ENCODE measurements around the gene IQCN. TPM values are rescaled to one million over a fixed set of nuclear protein-coding genes. Genes with fewer than 3 reads are reported as not detected.

Gene IQCN
- total RNA-seq, 2 experiments from 2014 or later, result 18.1 to 18.7 TPM

DNA sequence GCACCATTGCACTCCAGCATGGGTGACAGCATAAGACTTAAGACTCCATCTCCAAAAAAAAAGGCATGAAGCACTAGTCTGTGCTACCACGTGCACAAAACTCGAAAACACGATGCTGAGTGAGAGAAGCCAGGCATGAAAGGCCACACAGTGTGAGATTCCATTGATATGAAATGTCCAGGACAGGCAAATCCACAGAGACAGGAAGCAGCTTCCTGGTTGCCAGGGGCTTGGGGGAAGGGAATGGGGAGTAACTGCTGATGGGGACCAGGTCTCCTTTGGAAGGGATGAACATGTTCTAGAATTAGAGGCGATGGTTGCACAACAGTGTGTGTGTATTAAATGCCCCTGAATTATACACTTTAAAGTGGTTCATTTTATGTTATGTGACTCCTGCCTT, 23.1 kb upstream of the IQCN start:
- DNase-seq, result no peak
- H3K27ac Mint-ChIP-seq, result peak overlapping the region; percentile 24

DNA sequence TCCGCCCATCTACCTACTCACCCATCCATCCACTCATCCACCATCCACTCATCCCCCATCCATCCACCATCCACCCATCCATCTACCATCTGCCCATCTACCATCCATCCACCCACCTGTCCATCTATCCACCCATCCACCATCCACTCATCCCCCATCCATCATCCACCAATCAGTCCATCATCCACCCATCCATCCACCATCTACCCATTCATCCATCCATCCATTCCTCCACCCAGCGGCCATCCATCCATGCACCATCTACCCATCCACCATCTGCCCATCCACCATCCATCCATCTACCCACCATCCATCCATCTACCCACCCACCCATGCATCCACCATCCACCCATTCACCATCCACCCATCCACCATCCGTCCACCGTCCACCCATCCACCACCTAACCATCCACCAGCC, 20.8 kb upstream of the IQCN start:
- no peaks in the 10 kb centered on the region for H3K9me3 ChIP-seq (ENCODE audit: control insufficient read depth in 1 of 2, insufficient read depth in 1 of 2, low read length in 2 of 2)
- Mint-ChIP-seq H3K27ac (peak overlapping the region; percentile 91), H3K36me3 (ENCODE audit: low read depth) (no peaks in the 10 kb centered on the region), H3K4me3 (peak overlapping the region; percentile 83), H3K9me3 (no peaks in the 10 kb centered on the region), H3K4me1 (ENCODE audit: low read depth) (peaks cover 48% of the 10 kb centered on the region), H3K27me3 (no peaks in the 10 kb centered on the region)
- ChIA-PET POLR2A (interaction anchor here (6.6 to 18.2 kb wide), 2 partner anchors 14 to 21 kb away, joined by 327 to 761 read pairs; partner anchors contain the start of genes JUND and LSM4), CTCF (interaction anchor here (1.2 kb wide), 1 partner anchor 14 kb away, joined by 9 read pairs; the partner anchor contains the start of gene JUND)
- intact Hi-C loops (cut with DNase I, micrococcal nuclease), result no loop called here
- H3K27ac ChIP-seq (ENCODE audit: low read depth in 1 of 2, low read length in 2 of 2), result peak overlapping the region in 1 of 2 donors; percentile 44
- no peak overlapping the region for H3K4me3 ChIP-seq (ENCODE audit: low read length)
- H3K4me1 ChIP-seq (ENCODE audit: insufficient read depth, low read length), result peaks cover 56% of the 10 kb centered on the region
- TF ChIP-seq, protein P1, sequence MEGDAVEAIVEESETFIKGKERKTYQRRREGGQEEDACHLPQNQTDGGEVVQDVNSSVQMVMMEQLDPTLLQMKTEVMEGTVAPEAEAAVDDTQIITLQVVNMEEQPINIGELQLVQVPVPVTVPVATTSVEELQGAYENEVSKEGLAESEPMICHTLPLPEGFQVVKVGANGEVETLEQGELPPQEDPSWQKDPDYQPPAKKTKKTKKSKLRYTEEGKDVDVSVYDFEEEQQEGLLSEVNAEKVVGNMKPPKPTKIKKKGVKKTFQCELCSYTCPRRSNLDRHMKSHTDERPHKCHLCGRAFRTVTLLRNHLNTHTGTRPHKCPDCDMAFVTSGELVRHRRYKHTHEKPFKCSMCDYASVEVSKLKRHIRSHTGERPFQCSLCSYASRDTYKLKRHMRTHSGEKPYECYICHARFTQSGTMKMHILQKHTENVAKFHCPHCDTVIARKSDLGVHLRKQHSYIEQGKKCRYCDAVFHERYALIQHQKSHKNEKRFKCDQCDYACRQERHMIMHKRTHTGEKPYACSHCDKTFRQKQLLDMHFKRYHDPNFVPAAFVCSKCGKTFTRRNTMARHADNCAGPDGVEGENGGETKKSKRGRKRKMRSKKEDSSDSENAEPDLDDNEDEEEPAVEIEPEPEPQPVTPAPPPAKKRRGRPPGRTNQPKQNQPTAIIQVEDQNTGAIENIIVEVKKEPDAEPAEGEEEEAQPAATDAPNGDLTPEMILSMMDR (IDR thresholded peaks at IDR 0.05), result no peak
- DNase-seq (no peak), ATAC-seq (ENCODE audit: poor library complexity) (no peak)
- no peaks in the 10 kb centered on the region for H3K36me3 ChIP-seq (ENCODE audit: insufficient read depth, low read length)
- no peaks in the 10 kb centered on the region for H3K27me3 ChIP-seq (ENCODE audit: control insufficient read depth in 1 of 2, insufficient read depth in 2 of 2, low read length in 2 of 2)

More for the DNA sequence above, 23.1 kb upstream of the IQCN start:
- H3K36me3 Mint-ChIP-seq (ENCODE audit: low read depth), result no peaks in the 10 kb centered on the region
- TF ChIP-seq, protein P1 (IDR thresholded peaks at IDR 0.05), result no peak
- ChIA-PET CTCF (interaction anchor here (1.7 to 2.2 kb wide), 2 partner anchors 16 to 18 kb away, joined by 5 to 7 read pairs; partner anchors contain the start of gene JUND), POLR2A (interaction anchor here (1.2 to 2.2 kb wide), 2 partner anchors 16 to 18 kb away, joined by 3 to 17 read pairs; partner anchors contain the start of gene JUND)
- Histone ChIP-seq H3K27me3 (ENCODE audit: control insufficient read depth in 1 of 2, insufficient read depth in 2 of 2, low read length in 2 of 2) (no peaks in the 10 kb centered on the region), H3K4me3 (ENCODE audit: low read length) (no peak overlapping the region), H3K27ac (ENCODE audit: low read depth in 1 of 2, low read length in 2 of 2) (no peak overlapping the region), H3K9me3 (ENCODE audit: control insufficient read depth in 1 of 2, insufficient read depth in 1 of 2, low read length in 2 of 2) (no peaks in the 10 kb centered on the region), H3K36me3 (ENCODE audit: insufficient read depth, low read length) (no peaks in the 10 kb centered on the region), H3K4me1 (ENCODE audit: insufficient read depth, low read length) (peaks cover 50% of the 10 kb centered on the region)
- H3K4me1 Mint-ChIP-seq (ENCODE audit: low read depth), result peaks cover 30% of the 10 kb centered on the region
- no peak overlapping the region for H3K4me3 Mint-ChIP-seq
- ATAC-seq (ENCODE audit: poor library complexity), result no peak
- H3K9me3 Mint-ChIP-seq, result no peaks in the 10 kb centered on the region
- H3K27me3 Mint-ChIP-seq, result no peaks in the 10 kb centered on the region
- intact Hi-C loops (cut with DNase I, micrococcal nuclease), result no loop called here

DNA sequence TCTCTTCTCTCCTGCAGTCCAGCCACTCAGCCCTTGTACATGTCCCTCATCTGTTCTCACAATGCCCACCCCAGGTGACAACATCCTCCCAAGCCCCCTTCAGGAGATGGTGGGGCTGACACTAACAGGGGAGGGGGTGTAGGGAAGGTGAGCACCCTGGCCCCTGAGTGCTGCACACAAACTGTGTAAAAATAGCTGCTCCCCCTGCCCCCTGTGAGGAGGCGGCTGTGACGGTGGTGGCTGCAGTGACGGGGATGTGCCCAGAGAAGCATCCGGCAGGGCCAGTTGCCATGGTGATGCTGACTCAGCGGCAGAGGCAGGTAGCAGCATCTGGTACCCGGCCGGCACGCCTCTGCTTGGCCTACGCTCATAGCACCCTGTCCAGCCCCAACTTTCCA, 20.2 kb upstream of the IQCN start:
- H3K9me3 ChIP-seq (ENCODE audit: control insufficient read depth in 1 of 2, insufficient read depth in 1 of 2, low read length in 2 of 2), result no peaks in the 10 kb centered on the region
- intact Hi-C loops (cut with DNase I, micrococcal nuclease), result loop anchor here in 1 of 2 experiments (1.0 to 5.0 kb wide), 2 partner anchors 10 to 33 kb away; no protein-coding TSS in a partner anchor
- Mint-ChIP-seq H3K4me1 (ENCODE audit: low read depth) (peaks cover 54% of the 10 kb centered on the region), H3K27ac (peak overlapping the region; percentile 91), H3K27me3 (no peaks in the 10 kb centered on the region), H3K36me3 (ENCODE audit: low read depth) (no peaks in the 10 kb centered on the region), H3K9me3 (no peaks in the 10 kb centered on the region), H3K4me3 (peak overlapping the region; percentile 83)
- peak overlapping the region; percentile 37 to 100 for H3K27ac ChIP-seq (ENCODE audit: low read depth in 1 of 2, low read length in 2 of 2)
- H3K36me3 ChIP-seq (ENCODE audit: insufficient read depth, low read length), result no peaks in the 10 kb centered on the region
- peak; percentile 65 for ATAC-seq (ENCODE audit: poor library complexity)
- CTCF ChIA-PET, result interaction anchor here (1.2 kb wide), 1 partner anchor 14 kb away, joined by 9 read pairs; the partner anchor contains the start of gene JUND
- no peak overlapping the region for H3K4me3 ChIP-seq (ENCODE audit: low read length)
- H3K27me3 ChIP-seq (ENCODE audit: control insufficient read depth in 1 of 2, insufficient read depth in 2 of 2, low read length in 2 of 2), result no peaks in the 10 kb centered on the region
- TF ChIP-seq, protein P1 (IDR thresholded peaks at IDR 0.05), result no peak
- H3K4me1 ChIP-seq (ENCODE audit: insufficient read depth, low read length), result peaks cover 62% of the 10 kb centered on the region
- POLR2A ChIA-PET, result interaction anchor here (6.6 to 18.2 kb wide), 2 partner anchors 14 to 22 kb away, joined by 327 to 761 read pairs; partner anchors contain the start of genes JUND and LSM4
- DNase-seq, result peak; percentile 80 to 97 (median 89)

Measured in CD4-positive, alpha-beta T cell (primary cell).